Suprapubic skin (tissue), 4 donors: ENCODE measurements around the gene TPCN1. TPM values are rescaled to one million over a fixed set of nuclear protein-coding genes. Genes with fewer than 3 reads are reported as not detected.
A peak's percentile ranks its signal among the peaks of the same experiment; 100 is the strongest.

Experiments
- DNase-seq, 2 donors: peaks; one replicate each; pipeline ENCODE4 v3.0.0-alpha.2; 2019; ENCODE audit warnings: low spot score in 2 of 2
- H3K27ac ChIP-seq: fragments of 200-600 bp; sonication (generic); one replicate; pipeline ENCODE4 v1.5.1; 2019
- H3K27me3 ChIP-seq: fragments of 200-600 bp; sonication (generic); one replicate; pipeline ENCODE4 v1.5.1; 2019
- H3K36me3 ChIP-seq: fragments of 200-600 bp; sonication (generic); one replicate; pipeline ENCODE4 v1.5.1; 2019
- H3K4me1 ChIP-seq: fragments of 200-600 bp; sonication (generic); one replicate; pipeline ENCODE4 v1.5.1; 2019
- H3K4me3 ChIP-seq: fragments of 200-600 bp; sonication (generic); one replicate; pipeline ENCODE4 v1.5.1; 2019; ENCODE audit warnings: mild to moderate bottlenecking
- H3K9me3 ChIP-seq: fragments of 200-600 bp; sonication (generic); one replicate; pipeline ENCODE4 v1.5.1; 2019
- CTCF ChIP-seq, 2 donors: fragments of 200-600 bp in 1 of 2; fragments of 450-650 bp in 1 of 2; sonication (generic) in 1 of 2; IDR thresholded peaks; one replicate each; pipeline ENCODE4 v1.5.1; 2016 to 2019; ENCODE audit warnings: antibody characterized with exemption in 2 of 2, mild to moderate bottlenecking in 1 of 2, moderate library complexity in 1 of 2
- EP300 ChIP-seq: sonication (generic); formaldehyde crosslinking; IDR thresholded peaks from one replicate; pipeline ENCODE4 v1.6.1; 2017; ENCODE audit warnings: antibody characterized with exemption
- POLR2A ChIP-seq, 2 donors: fragments of 450-650 bp; IDR thresholded peaks; one replicate each; pipeline ENCODE4 v1.6.1; 2017; ENCODE audit warnings: antibody characterized with exemption in 2 of 2, mild to moderate bottlenecking in 2 of 2, moderate library complexity in 2 of 2
- POLR2AphosphoS5 ChIP-seq, 3 donors: sonication (generic); formaldehyde crosslinking; IDR thresholded peaks; one replicate each; pipeline ENCODE4 v1.6.1; 2017; ENCODE audit warnings: antibody characterized with exemption in 3 of 3
- WGBS: methylation state at CpG from one replicate; pipeline ENCODE4 v1.1.5; 2018; 5-methylcytosine and 5-hydroxymethylcytosine counted together
- total RNA-seq, 4 donors: library from RNA; depleted of rRNA; stranded (reverse); fragments of >200 nt; gene quantifications; one replicate each; pipeline ENCODE4 v1.1.0, GENCODE V29; 2016

Gene TPCN1
- total RNA-seq, 4 donors from 2014 or later, result 15.5 to 74.1 (median 35.6) TPM

- H3K36me3 ChIP-seq, result peaks cover 49% of the 10 kb centered on the region
These were observed 46.9 kb downstream of the TPCN1 start for GRCh38 chr12:113268136-113268535.

GRCh38 chr12:113268621-113269020 lies 47.4 kb downstream of the TPCN1 start:
- peaks cover 21% of the 10 kb centered on the region for H3K4me1 ChIP-seq
- no peaks in the 10 kb centered on the region for H3K9me3 ChIP-seq
- H3K27ac ChIP-seq, result no peak overlapping the region
- peaks cover 52% of the 10 kb centered on the region for H3K36me3 ChIP-seq
- WGBS, result 92% methylated on average over 7 of the region's 19 CpGs
- no peaks in the 10 kb centered on the region for H3K27me3 ChIP-seq
- TF ChIP-seq POLR2AphosphoS5 (IDR thresholded peaks at IDR 0.05), result no peak
- TF ChIP-seq EP300, result no peak
- no peak for TF ChIP-seq CTCF (IDR thresholded peaks at IDR 0.05)
- no peak for TF ChIP-seq POLR2A (IDR thresholded peaks at IDR 0.05)
- no peak overlapping the region for H3K4me3 ChIP-seq
- DNase-seq, result peak in 1 of 2 donors; percentile 58

More at GRCh38 chr12:113268136-113268535, 46.9 kb downstream of the TPCN1 start:
- DNase-seq, result no peak
- H3K4me3 ChIP-seq, result no peak overlapping the region
- H3K9me3 ChIP-seq, result no peaks in the 10 kb centered on the region
- H3K4me1 ChIP-seq, result peaks cover 24% of the 10 kb centered on the region
- 90% methylated on average over 12 of the region's 12 CpGs for WGBS
- TF ChIP-seq POLR2A (IDR thresholded peaks at IDR 0.05) (no peak), EP300 (no peak), POLR2AphosphoS5 (IDR thresholded peaks at IDR 0.05) (no peak), CTCF (IDR thresholded peaks at IDR 0.05) (no peak)
- no peaks in the 10 kb centered on the region for H3K27me3 ChIP-seq
- H3K27ac ChIP-seq, result no peak overlapping the region

GRCh38 chr12:113269257-113269943 lies 48.1 kb downstream of the TPCN1 start:
- Histone ChIP-seq H3K9me3 (no peaks in the 10 kb centered on the region), H3K4me1 (peaks cover 26% of the 10 kb centered on the region), H3K27me3 (no peaks in the 10 kb centered on the region), H3K36me3 (peaks cover 59% of the 10 kb centered on the region), H3K4me3 (no peak overlapping the region), H3K27ac (no peak overlapping the region)
- 91% methylated on average over 9 of the region's 12 CpGs for WGBS
- TF ChIP-seq CTCF (IDR thresholded peaks at IDR 0.05), result no peak
- peak in 1 of 2 donors; percentile 27 for DNase-seq

GRCh38 chr12:113270709-113271009 lies 49.4 kb downstream of the TPCN1 start:
- H3K4me3 ChIP-seq, result no peak overlapping the region
- H3K36me3 ChIP-seq, result peaks cover 68% of the 10 kb centered on the region
- no peaks in the 10 kb centered on the region for H3K9me3 ChIP-seq
- WGBS, result 97% methylated on average over 11 of the region's 11 CpGs
- H3K27ac ChIP-seq, result peak overlapping the region; percentile 81
- no peak for TF ChIP-seq POLR2AphosphoS5 (IDR thresholded peaks at IDR 0.05)
- TF ChIP-seq CTCF (IDR thresholded peaks at IDR 0.05), result no peak
- TF ChIP-seq POLR2A (IDR thresholded peaks at IDR 0.05), result no peak
- TF ChIP-seq EP300, result no peak
- H3K27me3 ChIP-seq, result no peaks in the 10 kb centered on the region
- H3K4me1 ChIP-seq, result peaks cover 26% of the 10 kb centered on the region
- DNase-seq, result peak in 1 of 2 donors; percentile 55

- DNase-seq, result no peak
- Histone ChIP-seq H3K9me3 (no peaks in the 10 kb centered on the region), H3K4me3 (no peak overlapping the region), H3K27me3 (no peaks in the 10 kb centered on the region), H3K27ac (peak overlapping the region; percentile 81), H3K36me3 (peaks cover 64% of the 10 kb centered on the region), H3K4me1 (peaks cover 26% of the 10 kb centered on the region)
- TF ChIP-seq POLR2AphosphoS5 (IDR thresholded peaks at IDR 0.05) (no peak), EP300 (no peak), CTCF (IDR thresholded peaks at IDR 0.05) (no peak), POLR2A (IDR thresholded peaks at IDR 0.05) (no peak)
- WGBS, result 68% methylated on average over 10 of the region's 10 CpGs
These were observed 50.2 kb downstream of the TPCN1 start for GRCh38 chr12:113271466-113271852.
